ENCODE results near the gene TMEM9.

The TMEM9 gene

GRCh38 chr1:201111672-201112071 lies 42.6 kb downstream of the TMEM9 start:
- H3K36me3 ChIP-seq (ENCODE audit: control insufficient read depth, insufficient read depth, low read length), result no peaks in the 10 kb centered on the region
- H3K27me3 ChIP-seq (replicated peaks; ENCODE audit: control insufficient read depth, insufficient read depth, low read length), result no peaks in the 10 kb centered on the region; the same call in 1 of the 2 replicates
- no peak for TF ChIP-seq CTCF (IDR thresholded peaks at IDR 0.05; ENCODE audit: insufficient read depth, low read length, poor library complexity, severe bottlenecking)
- no peak overlapping the region for H3K4me3 ChIP-seq (replicated peaks; ENCODE audit: low read depth, low read length)
- no peak for DNase-seq (ENCODE audit: extremely low read depth, insufficient read length)

GRCh38 chr1:201111156-201111555 lies 43.1 kb downstream of the TMEM9 start:
- H3K27me3 ChIP-seq (replicated peaks; ENCODE audit: control insufficient read depth, insufficient read depth, low read length), result no peaks in the 10 kb centered on the region; the same call in 1 of the 2 replicates
- no peak overlapping the region for H3K4me3 ChIP-seq (replicated peaks; ENCODE audit: low read depth, low read length)
- TF ChIP-seq CTCF (IDR thresholded peaks at IDR 0.05; ENCODE audit: insufficient read depth, low read length, poor library complexity, severe bottlenecking), result no peak
- DNase-seq (ENCODE audit: extremely low read depth, insufficient read length), result no peak
- H3K36me3 ChIP-seq (ENCODE audit: control insufficient read depth, insufficient read depth, low read length), result no peaks in the 10 kb centered on the region

GRCh38 chr1:201110616-201111015 lies 43.7 kb downstream of the TMEM9 start:
- Histone ChIP-seq H3K27me3 (replicated peaks; ENCODE audit: control insufficient read depth, insufficient read depth, low read length) (no peaks in the 10 kb centered on the region; the same call in 1 of the 2 replicates), H3K4me3 (replicated peaks; ENCODE audit: low read depth, low read length) (no peak overlapping the region)
- TF ChIP-seq CTCF (IDR thresholded peaks at IDR 0.05; ENCODE audit: insufficient read depth, low read length, poor library complexity, severe bottlenecking), result no peak

GRCh38 chr1:201110138-201110537 lies 44.1 kb downstream of the TMEM9 start:
- Histone ChIP-seq H3K27me3 (replicated peaks; ENCODE audit: control insufficient read depth, insufficient read depth, low read length) (no peaks in the 10 kb centered on the region; the same call in 1 of the 2 replicates), H3K36me3 (ENCODE audit: control insufficient read depth, insufficient read depth, low read length) (no peaks in the 10 kb centered on the region), H3K4me3 (replicated peaks; ENCODE audit: low read depth, low read length) (no peak overlapping the region)
- DNase-seq (ENCODE audit: extremely low read depth, insufficient read length), result no peak
- no peak for TF ChIP-seq CTCF (IDR thresholded peaks at IDR 0.05; ENCODE audit: insufficient read depth, low read length, poor library complexity, severe bottlenecking)

More at GRCh38 chr1:201110616-201111015, 43.7 kb downstream of the TMEM9 start:
- H3K36me3 ChIP-seq (ENCODE audit: control insufficient read depth, insufficient read depth, low read length), result no peaks in the 10 kb centered on the region
- DNase-seq (ENCODE audit: extremely low read depth, insufficient read length), result no peak

- no peak overlapping the region for H3K4me3 ChIP-seq (replicated peaks; ENCODE audit: low read depth, low read length)
- no peak for TF ChIP-seq CTCF (IDR thresholded peaks at IDR 0.05; ENCODE audit: insufficient read depth, low read length, poor library complexity, severe bottlenecking)
- DNase-seq (ENCODE audit: extremely low read depth, insufficient read length), result no peak
- H3K27me3 ChIP-seq (replicated peaks; ENCODE audit: control insufficient read depth, insufficient read depth, low read length), result no peaks in the 10 kb centered on the region; the same call in 1 of the 2 replicates
- no peaks in the 10 kb centered on the region for H3K36me3 ChIP-seq (ENCODE audit: control insufficient read depth, insufficient read depth, low read length)
Observed at GRCh38 chr1:201109651-201110050, 44.6 kb downstream of the TMEM9 start.

- Histone ChIP-seq H3K4me3 (replicated peaks; ENCODE audit: low read depth, low read length) (no peak overlapping the region), H3K36me3 (ENCODE audit: control insufficient read depth, insufficient read depth, low read length) (no peaks in the 10 kb centered on the region), H3K27me3 (replicated peaks; ENCODE audit: control insufficient read depth, insufficient read depth, low read length) (no peaks in the 10 kb centered on the region; the same call in 1 of the 2 replicates)
- DNase-seq (ENCODE audit: extremely low read depth, insufficient read length), result no peak
- no peak for TF ChIP-seq CTCF (IDR thresholded peaks at IDR 0.05; ENCODE audit: insufficient read depth, low read length, poor library complexity, severe bottlenecking)
Observed at GRCh38 chr1:201108614-201109013, 45.7 kb downstream of the TMEM9 start.

Data from GM06990 (cell line).